IPS DF 6.9 (cell line): ENCODE data around the gene PHF8.
A peak's percentile ranks its signal among the peaks of the same experiment; 100 is the strongest.

Experiments used
- DNase-seq: peaks from one replicate; pipeline ENCODE4 v3.0.0-alpha.2; 2013; ENCODE audit warnings: low read depth, low spot score
- H3K27ac ChIP-seq: one replicate; pipeline ENCODE4 v1.5.1; 2013; ENCODE audit warnings: low read length, control low read depth
- H3K27me3 ChIP-seq: 2 replicates; pipeline ENCODE4 v1.6.1; 2013; ENCODE audit warnings: mild to moderate bottlenecking, low read length; ENCODE audit not compliant: control insufficient read depth, insufficient read depth
- H3K36me3 ChIP-seq: 2 replicates; pipeline ENCODE4 v1.6.1; 2013; ENCODE audit warnings: low read length; ENCODE audit not compliant: control insufficient read depth, insufficient read depth
- H3K4me1 ChIP-seq: 2 replicates; pipeline ENCODE4 v1.6.1; 2013; ENCODE audit warnings: low read length; ENCODE audit not compliant: control insufficient read depth, insufficient read depth
- H3K4me3 ChIP-seq: 2 replicates; pipeline ENCODE4 v1.5.1; 2013; ENCODE audit warnings: mild to moderate bottlenecking, low read length
- H3K9me3 ChIP-seq: 2 replicates; pipeline ENCODE4 v1.6.1; 2013; ENCODE audit warnings: low read length, inconsistent platforms; ENCODE audit not compliant: control insufficient read depth, insufficient read depth
- WGBS: extraction: QIAGEN DNeasy Blood & Tissue Kit; methylation state at CpG from one replicate; pipeline ENCODE4 v1.1.7; 2013; ENCODE audit warnings: mixed read lengths, missing lambda C conversion rate; ENCODE audit not compliant: insufficient read length, insufficient coverage; 5-methylcytosine and 5-hydroxymethylcytosine counted together

Gene PHF8

GRCh38 chrX:54044126-54044876 lies at the start of gene PHF8:
Gene PHF8, minus strand, starts transcription at chrX:54044473. Its CDS starts 1,745 bp downstream, at chrX:54042728.
- Histone ChIP-seq H3K27me3 (no peaks in the 10 kb centered on the region), H3K4me1 (peaks cover 3% of the 10 kb centered on the region), H3K36me3 (no peaks in the 10 kb centered on the region), H3K4me3 (peak within 1 kb of the TSS; percentile 91), H3K27ac (no peak within 1 kb of the TSS), H3K9me3 (no peaks in the 10 kb centered on the region)
- DNase-seq = peak; percentile 64
- WGBS = no CpG with 5 or more reads among the region's 66 CpGs

- Histone ChIP-seq H3K4me3 (no peak overlapping the region), H3K27ac (no peak overlapping the region), H3K9me3 (no peaks in the 10 kb centered on the region), H3K36me3 (no peaks in the 10 kb centered on the region), H3K27me3 (no peaks in the 10 kb centered on the region), H3K4me1 (no peaks in the 10 kb centered on the region)
- DNase-seq = no peak
- no CpG with 5 or more reads among the region's 2 CpGs for WGBS
These were observed 49.3 kb upstream of the PHF8 start for GRCh38 chrX:54093571-54093970.

GRCh38 chrX:54093159-54093558 lies 48.9 kb upstream of the PHF8 start:
- Histone ChIP-seq H3K36me3 (no peaks in the 10 kb centered on the region), H3K4me1 (no peaks in the 10 kb centered on the region), H3K9me3 (no peaks in the 10 kb centered on the region), H3K27me3 (no peaks in the 10 kb centered on the region), H3K27ac (no peak overlapping the region), H3K4me3 (no peak overlapping the region)
- WGBS = no CpG with 5 or more reads among the region's 1 CpG
- DNase-seq = no peak

- H3K9me3 ChIP-seq = no peaks in the 10 kb centered on the region
- no peak overlapping the region for H3K27ac ChIP-seq
- H3K4me3 ChIP-seq = no peak overlapping the region
- no peaks in the 10 kb centered on the region for H3K36me3 ChIP-seq
- H3K4me1 ChIP-seq = no peaks in the 10 kb centered on the region
- no peaks in the 10 kb centered on the region for H3K27me3 ChIP-seq
- no peak for DNase-seq
- WGBS = no CpG with 5 or more reads among the region's 2 CpGs
These were observed 46.6 kb upstream of the PHF8 start for GRCh38 chrX:54090880-54091279.

GRCh38 chrX:54089191-54089590 lies 44.9 kb upstream of the PHF8 start:
- Histone ChIP-seq H3K9me3 (no peaks in the 10 kb centered on the region), H3K36me3 (no peaks in the 10 kb centered on the region), H3K4me1 (no peaks in the 10 kb centered on the region), H3K27me3 (no peaks in the 10 kb centered on the region), H3K27ac (no peak overlapping the region), H3K4me3 (no peak overlapping the region)
- no CpG with 5 or more reads among the region's 2 CpGs for WGBS
- DNase-seq = no peak

- Histone ChIP-seq H3K4me1 (no peaks in the 10 kb centered on the region), H3K27ac (no peak overlapping the region), H3K36me3 (no peaks in the 10 kb centered on the region), H3K27me3 (no peaks in the 10 kb centered on the region), H3K9me3 (no peaks in the 10 kb centered on the region), H3K4me3 (no peak overlapping the region)
- no peak for DNase-seq
- WGBS = no CpG with 5 or more reads among the region's 4 CpGs
These were observed 43.4 kb upstream of the PHF8 start for GRCh38 chrX:54087661-54088060.

- Histone ChIP-seq H3K27me3 (no peaks in the 10 kb centered on the region), H3K4me1 (no peaks in the 10 kb centered on the region), H3K9me3 (no peaks in the 10 kb centered on the region), H3K36me3 (no peaks in the 10 kb centered on the region), H3K27ac (no peak overlapping the region), H3K4me3 (no peak overlapping the region)
- no peak for DNase-seq
- WGBS = no CpG with 5 or more reads among the region's 6 CpGs
These were observed 41.4 kb upstream of the PHF8 start for GRCh38 chrX:54085666-54086065.

- Histone ChIP-seq H3K27me3 (no peaks in the 10 kb centered on the region), H3K4me3 (no peak overlapping the region), H3K36me3 (no peaks in the 10 kb centered on the region), H3K9me3 (no peaks in the 10 kb centered on the region), H3K4me1 (no peaks in the 10 kb centered on the region), H3K27ac (no peak overlapping the region)
- DNase-seq = no peak
- WGBS = no CpG with 5 or more reads among the region's 2 CpGs
These were observed 32.6 kb upstream of the PHF8 start for GRCh38 chrX:54076903-54077302.

- Histone ChIP-seq H3K9me3 (no peaks in the 10 kb centered on the region), H3K4me1 (no peaks in the 10 kb centered on the region), H3K27ac (no peak overlapping the region), H3K27me3 (no peaks in the 10 kb centered on the region), H3K4me3 (no peak overlapping the region), H3K36me3 (no peaks in the 10 kb centered on the region)
- no CpG with 5 or more reads among the region's 6 CpGs for WGBS
- DNase-seq = no peak
These were observed 30.6 kb upstream of the PHF8 start for GRCh38 chrX:54074826-54075225.

GRCh38 chrX:54067766-54068165 lies 23.5 kb upstream of the PHF8 start:
- H3K27ac ChIP-seq = no peak overlapping the region

GRCh38 chrX:54066841-54067240 lies 22.6 kb upstream of the PHF8 start:
- Histone ChIP-seq H3K36me3 (no peaks in the 10 kb centered on the region), H3K27ac (no peak overlapping the region), H3K4me1 (no peaks in the 10 kb centered on the region), H3K27me3 (no peaks in the 10 kb centered on the region), H3K4me3 (no peak overlapping the region), H3K9me3 (no peaks in the 10 kb centered on the region)
- no peak for DNase-seq

More at GRCh38 chrX:54067766-54068165, 23.5 kb upstream of the PHF8 start:
- Histone ChIP-seq H3K27me3 (no peaks in the 10 kb centered on the region), H3K4me3 (no peak overlapping the region), H3K9me3 (no peaks in the 10 kb centered on the region), H3K4me1 (no peaks in the 10 kb centered on the region), H3K36me3 (no peaks in the 10 kb centered on the region)
- WGBS = no CpG with 5 or more reads among the region's 2 CpGs
- no peak for DNase-seq
